Kidney capillary endothelial cell (primary cell): ENCODE data around the gene CD37.
"Not testable (repeated sequence)": the region's sequence is repeated elsewhere in the genome, so short reads cannot be mapped to it uniquely, and the experiment has no call there.

Experiments used
- DNase-seq: peaks from one replicate; pipeline ENCODE4 v3.0.0-alpha.2; 2018; ENCODE audit warnings: low spot score

CD37 gene

DNA sequence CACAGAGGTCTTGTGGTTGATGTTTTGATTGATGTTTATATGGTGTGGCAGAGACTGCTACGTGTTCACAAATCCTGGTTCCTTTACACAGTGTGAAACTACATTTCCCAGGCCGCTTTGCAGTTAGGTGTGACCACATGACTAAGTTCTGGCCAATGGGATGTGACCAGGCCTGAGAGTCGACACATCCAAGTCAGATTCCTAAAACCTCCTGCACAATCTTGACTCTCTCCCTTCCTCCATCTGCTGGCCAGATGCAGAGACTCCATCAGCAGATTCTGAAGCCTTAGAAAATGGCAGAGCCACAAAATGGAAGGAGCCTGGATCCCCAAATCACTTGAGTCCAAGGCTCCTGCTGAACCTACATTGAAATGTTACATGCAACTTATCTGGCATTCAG is 12.6 kb downstream of the CD37 start:
- DNase-seq = no peak

DNA sequence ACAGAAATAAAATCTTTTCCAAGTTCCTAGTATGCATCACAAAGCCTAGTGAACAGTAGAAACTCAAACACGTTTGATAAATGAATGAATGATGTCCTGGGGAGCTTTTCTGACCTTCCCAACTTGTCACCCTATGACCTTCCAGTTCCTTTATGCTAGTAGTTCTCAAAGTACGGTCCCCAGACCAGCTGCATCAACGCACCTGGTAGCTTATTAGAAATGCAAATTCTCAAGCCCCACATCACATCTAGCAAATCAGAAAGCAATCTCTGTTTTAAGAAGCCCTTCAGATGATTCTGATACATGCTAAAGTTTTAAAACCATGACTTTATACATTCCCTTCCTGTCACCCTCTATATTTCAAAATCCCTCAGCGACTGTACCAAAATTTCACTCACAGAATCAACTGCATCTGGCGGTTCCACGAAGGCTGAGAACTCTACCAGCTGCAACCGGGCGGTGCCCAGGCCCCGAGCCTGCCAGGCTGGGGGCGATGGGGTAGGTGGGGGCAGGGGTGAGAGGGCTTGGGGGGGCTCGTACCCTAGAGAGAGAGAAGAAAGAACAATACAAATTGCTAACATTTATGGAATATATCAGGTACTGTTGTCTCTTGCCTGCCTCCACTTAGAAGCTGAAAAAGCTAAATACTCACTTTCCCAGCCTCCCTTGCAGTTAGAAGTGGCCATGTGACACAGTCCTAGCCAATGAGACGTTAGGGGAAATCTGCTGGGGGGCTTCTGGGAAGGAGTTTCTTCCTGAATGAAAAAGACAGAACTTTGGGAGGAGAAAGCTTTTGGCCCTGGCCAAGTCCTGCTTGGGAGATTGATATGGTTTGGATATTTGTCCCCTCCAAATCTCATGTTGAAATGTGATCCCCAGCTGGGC is 13.3 kb downstream of the CD37 start:
- no peak for DNase-seq

DNA sequence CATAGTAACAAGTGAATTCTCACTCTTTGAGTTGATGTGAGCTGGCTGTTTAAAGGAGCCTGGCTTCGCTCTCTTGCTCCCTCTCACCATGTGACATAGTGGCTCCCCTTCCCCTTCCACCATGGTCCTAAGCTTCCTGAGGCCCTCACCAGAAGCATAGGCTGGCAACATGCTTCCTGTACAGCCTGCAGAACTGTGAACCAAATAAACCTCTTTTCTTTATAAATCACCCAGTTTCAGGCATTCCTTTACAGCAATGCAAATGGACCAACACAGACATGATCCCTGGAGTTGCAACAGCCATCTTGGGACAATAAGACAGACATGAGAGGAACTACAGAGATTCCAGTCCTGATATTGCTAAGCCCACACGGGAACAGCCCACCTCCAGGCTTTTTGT is 14.4 kb downstream of the CD37 start:
- no peak for DNase-seq

- peak; percentile 21 for DNase-seq
Observed at GRCh38 chr19:49355909-49356353, 20.7 kb downstream of the CD37 start.

- peak; percentile 24 for DNase-seq
Observed at GRCh38 chr19:49356382-49356781, 21.2 kb downstream of the CD37 start.

- DNase-seq = no peak
Observed at GRCh38 chr19:49357186-49357585, 22.0 kb downstream of the CD37 start.

- no peak for DNase-seq
Observed at GRCh38 chr19:49359851-49360820, 24.9 kb downstream of the CD37 start.

- DNase-seq = peak; percentile 74
Observed at GRCh38 chr19:49361438-49362047, 26.3 kb downstream of the CD37 start.

GRCh38 chr19:49362048-49362928 is 27.1 kb downstream of the CD37 start, which contains the start of gene TEAD2:
TEAD2 (minus strand) TSS chr19:49362416; CDS start chr19:49360075, 2,341 bp downstream.
- DNase-seq = peak; percentile 39

- no peak for DNase-seq
Observed at GRCh38 chr19:49362929-49363267, 27.7 kb downstream of the CD37 start.

DNA sequence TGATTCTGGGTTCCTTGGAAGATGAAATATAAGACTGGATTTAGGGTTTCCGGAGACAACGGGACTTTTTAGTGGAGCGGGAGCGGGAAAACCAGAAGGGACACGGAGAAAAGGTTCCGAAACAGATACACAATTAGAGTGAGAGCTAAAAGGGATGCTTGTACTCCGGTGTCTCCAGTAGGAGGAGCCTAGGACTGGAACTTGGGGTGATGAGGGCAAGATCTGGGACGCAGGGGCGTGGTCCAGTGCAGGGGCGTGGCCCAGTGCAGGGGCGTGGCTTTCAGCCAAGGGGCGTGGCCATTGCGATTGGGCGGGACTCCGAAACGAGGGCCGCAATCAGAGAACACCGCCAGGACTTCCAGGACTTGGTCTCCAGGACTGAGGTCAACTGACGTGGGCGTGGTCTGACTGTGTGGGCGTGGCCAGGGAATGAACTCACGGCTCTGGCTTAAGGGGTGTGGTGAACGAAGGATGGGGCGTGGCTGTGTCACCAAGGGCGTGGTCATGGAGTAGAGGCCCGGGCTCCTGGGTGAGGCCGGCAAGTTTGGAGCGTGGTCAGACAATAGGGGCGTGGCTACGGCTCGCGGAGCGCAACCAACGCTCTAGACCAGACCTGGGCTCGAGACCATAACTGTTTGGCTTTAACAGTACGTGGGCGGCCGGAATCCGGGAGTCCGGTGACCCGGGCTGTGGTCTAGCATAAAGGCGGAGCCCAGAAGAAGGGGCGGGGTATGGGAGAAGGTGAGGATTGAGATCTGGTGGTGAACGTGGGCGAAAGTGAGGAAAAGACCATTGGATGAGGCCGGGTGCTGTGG is 28.3 kb downstream of the CD37 start, which contains the start of gene DKKL1:
Gene DKKL1, plus strand, starts transcription at position 610 of the 815 bp plus-strand sequence. Its CDS starts 122 bp downstream, at position 732.
- peak; percentile 100 for DNase-seq

GRCh38 chr19:49364083-49364737 is 29.0 kb downstream of the CD37 start:
- DNase-seq = no peak

- no peak for DNase-seq
Observed at GRCh38 chr19:49366110-49366509, 30.9 kb downstream of the CD37 start.

GRCh38 chr19:49368711-49369358 is 33.6 kb downstream of the CD37 start:
- DNase-seq = no peak

GRCh38 chr19:49371184-49371583 is 36.0 kb downstream of the CD37 start:
- no peak for DNase-seq

GRCh38 chr19:49373174-49373573 is 38.0 kb downstream of the CD37 start:
- not testable (repeated sequence) for DNase-seq

DNA sequence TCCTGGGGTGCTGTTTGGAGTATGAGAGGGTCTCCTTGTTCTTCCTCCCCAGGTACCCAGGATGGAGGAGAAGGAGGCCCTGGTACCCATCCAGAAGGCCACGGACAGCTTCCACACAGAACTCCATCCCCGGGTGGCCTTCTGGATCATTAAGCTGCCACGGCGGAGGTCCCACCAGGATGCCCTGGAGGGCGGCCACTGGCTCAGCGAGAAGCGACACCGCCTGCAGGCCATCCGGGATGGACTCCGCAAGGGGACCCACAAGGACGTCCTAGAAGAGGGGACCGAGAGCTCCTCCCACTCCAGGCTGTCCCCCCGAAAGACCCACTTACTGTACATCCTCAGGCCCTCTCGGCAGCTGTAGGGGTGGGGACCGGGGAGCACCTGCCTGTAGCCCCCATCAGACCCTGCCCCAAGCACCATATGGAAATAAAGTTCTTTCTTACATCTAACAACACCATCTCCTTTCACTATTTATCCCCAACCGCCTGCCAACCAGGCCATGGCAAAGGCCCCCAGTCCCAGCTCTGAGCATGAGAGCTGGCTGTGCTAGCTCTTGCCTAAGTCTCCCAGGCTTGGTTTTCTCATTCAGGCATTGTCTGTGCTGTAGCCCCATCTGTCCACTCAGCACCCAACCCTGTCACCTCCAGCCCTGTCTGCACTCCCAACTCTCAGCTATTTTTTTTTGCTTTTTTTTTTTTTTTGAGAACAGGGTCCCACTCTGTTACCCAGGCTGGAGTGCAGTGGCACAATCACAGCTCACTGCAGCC is 39.6 kb downstream of the CD37 start:
- DNase-seq = no peak

DNA sequence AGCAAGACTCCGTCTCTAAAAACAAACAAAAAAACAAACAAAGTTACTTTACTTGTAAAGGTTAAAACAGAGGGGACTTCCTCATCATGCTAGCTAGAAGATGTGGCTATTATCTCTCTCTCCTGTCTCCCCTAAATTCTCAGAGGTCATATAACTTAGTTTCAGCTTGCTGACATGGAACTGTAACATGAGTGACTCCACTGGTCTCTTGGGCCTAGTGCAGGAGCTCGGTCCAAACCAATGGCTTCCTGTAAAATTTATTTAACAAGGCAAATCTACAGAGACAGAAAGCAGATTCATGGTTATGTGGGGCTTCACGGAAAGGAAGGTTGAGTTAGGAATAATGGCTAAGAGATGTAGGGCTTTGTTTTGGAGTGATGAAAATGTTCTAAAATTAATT is 43.3 kb downstream of the CD37 start:
- no peak for DNase-seq
